Activated gamma-delta T cell treated with Interleukin-2 at 50 U/mL for 16 hours (primary cell): ENCODE measurements around the gene HHAT.
"Not testable (repeated sequence)": the region's sequence is repeated elsewhere in the genome, so short reads cannot be mapped to it uniquely, and the experiment has no call there.

Source experiments
- DNase-seq: peaks from one replicate; pipeline ENCODE4 v3.0.0-alpha.2; 2020

HHAT gene

GRCh38 chr1:210655511-210655910 is 326.8 kb downstream of the HHAT start:
- DNase-seq = no peak

- no peak for DNase-seq
Observed at GRCh38 chr1:210657806-210658205, 329.1 kb downstream of the HHAT start.

- DNase-seq = not testable (repeated sequence)
Observed at GRCh38 chr1:210661520-210661919, 332.8 kb downstream of the HHAT start.

- no peak for DNase-seq
Observed at GRCh38 chr1:210662291-210663050, 333.8 kb downstream of the HHAT start.

- DNase-seq = no peak
Observed at GRCh38 chr1:210663730-210664573, 335.2 kb downstream of the HHAT start.

GRCh38 chr1:210669951-210670350 is 341.2 kb downstream of the HHAT start:
- DNase-seq = no peak

GRCh38 chr1:210674151-210674550 is 345.4 kb downstream of the HHAT start:
- DNase-seq = no peak

- no peak for DNase-seq
Observed at GRCh38 chr1:210676539-210676938, 347.8 kb downstream of the HHAT start.

- no peak for DNase-seq
Observed at GRCh38 chr1:210677533-210677932, 348.8 kb downstream of the HHAT start.

GRCh38 chr1:210678306-210678705 is 349.6 kb downstream of the HHAT start:
- DNase-seq = no peak

- no peak for DNase-seq
Observed at GRCh38 chr1:210681158-210681557, 352.5 kb downstream of the HHAT start.

- DNase-seq = no peak
Observed at GRCh38 chr1:210683403-210684047, 354.8 kb downstream of the HHAT start.

- DNase-seq = no peak
Observed at GRCh38 chr1:210684466-210685294, 356.0 kb downstream of the HHAT start.

- DNase-seq = no peak
Observed at GRCh38 chr1:210685295-210685650, 356.6 kb downstream of the HHAT start.

GRCh38 chr1:210686841-210687240 is 358.1 kb downstream of the HHAT start:
- no peak for DNase-seq

- DNase-seq = no peak
Observed at GRCh38 chr1:210687582-210688279, 359.0 kb downstream of the HHAT start.

- DNase-seq = no peak
Observed at GRCh38 chr1:210688512-210689234, 360.0 kb downstream of the HHAT start.

- DNase-seq = no peak
Observed at GRCh38 chr1:210689826-210690225, 361.1 kb downstream of the HHAT start.

- no peak for DNase-seq
Observed at GRCh38 chr1:210690236-210690635, 361.5 kb downstream of the HHAT start.

GRCh38 chr1:210691039-210691610 is 362.4 kb downstream of the HHAT start:
- no peak for DNase-seq

- no peak for DNase-seq
Observed at GRCh38 chr1:210692796-210693195, 364.1 kb downstream of the HHAT start.
